ENCODE results near the gene CTAGE1.

- TF ChIP-seq CTCF (conservative IDR thresholded peaks at IDR 0.05; ENCODE audit: low read length), result no peak
- TF ChIP-seq EZH2phosphoT487 (IDR thresholded peaks at IDR 0.05; ENCODE audit: borderline replicate concordance), result no peak
Measured at GRCh38 chr18:22448238-22448637, 30.5 kb upstream of the CTAGE1 start.
